Testis (tissue), 3 donors: Measurements from ENCODE around the gene PPP6R3. TPM values are rescaled to one million over a fixed set of nuclear protein-coding genes. Genes with fewer than 3 reads are reported as not detected.
"Not testable (repeated sequence)": the region's sequence is repeated elsewhere in the genome, so short reads cannot be mapped to it uniquely, and the experiment has no call there.

Experiments
- DNase-seq: peaks from one replicate; pipeline ENCODE4 v3.0.0-alpha.2; 2019
- H3K27ac ChIP-seq, 2 donors: fragments of 200-600 bp; sonication (generic); one replicate each; pipeline ENCODE4 v1.5.1; 2019
- H3K27me3 ChIP-seq: fragments of 200-600 bp; sonication (generic); one replicate; pipeline ENCODE4 v1.5.1; 2019
- H3K36me3 ChIP-seq: fragments of 200-600 bp; sonication (generic); one replicate; pipeline ENCODE4 v1.5.1; 2017; ENCODE audit warnings: low read depth; ENCODE audit errors: missing control alignments
- H3K4me1 ChIP-seq: fragments of 200-600 bp; sonication (generic); one replicate; pipeline ENCODE4 v1.5.1; 2019
- H3K4me3 ChIP-seq, 2 donors: fragments of 200-600 bp; sonication (generic); one replicate each; pipeline ENCODE4 v1.5.1; 2017 to 2019
- H3K9me3 ChIP-seq: fragments of 200-600 bp; sonication (generic); one replicate; pipeline ENCODE4 v1.5.1; 2017
- CTCF ChIP-seq, 3 experiments: fragments of 450-650 bp in 2 of 3; fragments of 200-600 bp in 1 of 3; sonication (generic) in 1 of 3; IDR thresholded peaks; one replicate each; pipeline ENCODE4 v1.5.1; 2016 to 2019; ENCODE audit warnings: antibody characterized with exemption in 3 of 3, mild to moderate bottlenecking in 2 of 3, moderate library complexity in 1 of 3
- POLR2A ChIP-seq: fragments of 450-650 bp; IDR thresholded peaks from one replicate; pipeline ENCODE4 v1.6.1; 2017; ENCODE audit warnings: antibody characterized with exemption, mild to moderate bottlenecking, moderate library complexity
- WGBS, 2 donors: methylation state at CpG; one replicate each; pipeline ENCODE4 v1.1.5; 2018; 5-methylcytosine and 5-hydroxymethylcytosine counted together
- intact Hi-C: fragments of 100-400 bp; cut with DNase I; formaldehyde crosslinking; loops from one replicate; pipeline ENCODE4 v1.15.1; 2023; ENCODE audit warnings: low total_unique reads
- polyA plus RNA-seq: library from polyadenylated mRNA; stranded (reverse); fragments of 350-450 nt; fragmentation: Illumina TruSeq; extraction: RNeasy Lipid Tissue Mini Kit (QIAGEN cat#74804); gene quantifications from one replicate; pipeline ENCODE4 v1.2.3, GENCODE V29; 2014; ENCODE audit warnings: low read depth, low replicate concordance; ENCODE audit not compliant: insufficient read depth
- total RNA-seq, 2 donors: library from RNA; depleted of rRNA; stranded (reverse); fragments of >200 nt; gene quantifications; one replicate each; pipeline ENCODE4 v1.2.3, GENCODE V29; 2016

Gene PPP6R3
- total and polyA plus RNA-seq, 3 donors from 2014 or later: 88.5 to 190 (median 188) TPM

GRCh38 chr11:68433541-68433940 is 27.0 kb upstream of the PPP6R3 start:
- TF ChIP-seq POLR2A: no peak
- TF ChIP-seq CTCF (IDR thresholded peaks at IDR 0.05): no peak
- intact Hi-C loops: no loop called here
- no peak overlapping the region for H3K27ac ChIP-seq
- no peak overlapping the region for H3K4me3 ChIP-seq
- no peaks in the 10 kb centered on the region for H3K4me1 ChIP-seq
- H3K9me3 ChIP-seq: no peaks in the 10 kb centered on the region
- H3K27me3 ChIP-seq: no peaks in the 10 kb centered on the region
- no peaks in the 10 kb centered on the region for H3K36me3 ChIP-seq
- 93% methylated on average over 31 of the region's 31 CpGs; no CpG with 5 or more reads in 1 of the 2 donors for WGBS, 2 donors
- DNase-seq: no peak

- 89 to 92% methylated on average over 5 of the region's 5 CpGs for WGBS, 2 donors
Measured at GRCh38 chr11:68434159-68434558, 26.4 kb upstream of the PPP6R3 start.

GRCh38 chr11:68436162-68436888 is 24.2 kb upstream of the PPP6R3 start:
- no peaks in the 10 kb centered on the region for H3K9me3 ChIP-seq
- H3K27me3 ChIP-seq: no peaks in the 10 kb centered on the region
- no peaks in the 10 kb centered on the region for H3K36me3 ChIP-seq
- H3K27ac ChIP-seq: no peak overlapping the region
- no peak for DNase-seq
- intact Hi-C loops: no loop called here
- H3K4me3 ChIP-seq: no peak overlapping the region
- H3K4me1 ChIP-seq: no peaks in the 10 kb centered on the region
- TF ChIP-seq CTCF (IDR thresholded peaks at IDR 0.05): no peak
- TF ChIP-seq POLR2A: no peak
- 86 to 90% methylated on average over 6 to 12 of the region's 16 CpGs for WGBS, 2 donors

More at GRCh38 chr11:68434159-68434558, 26.4 kb upstream of the PPP6R3 start:
- intact Hi-C loops, H3K27me3 ChIP-seq, H3K9me3 ChIP-seq, H3K27ac ChIP-seq, H3K4me3 ChIP-seq, DNase-seq, H3K36me3 ChIP-seq, H3K4me1 ChIP-seq: not testable (repeated sequence)

- intact Hi-C loops: no loop called here
- WGBS, 2 donors: 82 to 89% methylated on average over 8 to 33 of the region's 34 CpGs
- no peak overlapping the region for H3K27ac ChIP-seq
- H3K4me1 ChIP-seq: no peaks in the 10 kb centered on the region
- no peaks in the 10 kb centered on the region for H3K27me3 ChIP-seq
- no peak overlapping the region for H3K4me3 ChIP-seq
- TF ChIP-seq POLR2A (no peak), CTCF (IDR thresholded peaks at IDR 0.05) (no peak)
- H3K9me3 ChIP-seq: no peaks in the 10 kb centered on the region
- H3K36me3 ChIP-seq: no peaks in the 10 kb centered on the region
- DNase-seq: no peak
Measured at GRCh38 chr11:68436985-68437926, 23.3 kb upstream of the PPP6R3 start.

GRCh38 chr11:68437927-68438657 is 22.5 kb upstream of the PPP6R3 start:
- Histone ChIP-seq H3K27me3 (no peaks in the 10 kb centered on the region), H3K4me1 (no peaks in the 10 kb centered on the region), H3K9me3 (no peaks in the 10 kb centered on the region), H3K4me3 (no peak overlapping the region), H3K27ac (no peak overlapping the region), H3K36me3 (no peaks in the 10 kb centered on the region)
- intact Hi-C loops: no loop called here
- 92 to 95% methylated on average over 7 to 34 of the region's 34 CpGs for WGBS, 2 donors
- no peak for TF ChIP-seq POLR2A
- TF ChIP-seq CTCF (IDR thresholded peaks at IDR 0.05): no peak
- no peak for DNase-seq
